B cell (primary cell): ENCODE results near the gene HDAC7. TPM values are rescaled to one million over a fixed set of nuclear protein-coding genes. Genes with fewer than 3 reads are reported as not detected.

ENCODE experiments used
- ATAC-seq: fragments of 200-7000 bp; cut with Tn5 transposase; one replicate; pipeline ENCODE4 v1.10.0; 2021; ENCODE audit warnings: low read depth, mild to moderate bottlenecking, moderate number of reproducible peaks, moderate library complexity
- CTCF ChIA-PET: fragments of 350-600 bp; sonication (Branson Sonifier 250); formaldehyde crosslinking; loops from one replicate; lab custom pipeline; 2021; ENCODE audit warnings: antibody characterized with exemption, inconsistent platforms; lab: Charles Lee
- POLR2A ChIA-PET: fragments of 350-600 bp; sonication (Branson Sonifier 250); formaldehyde crosslinking; loops from one replicate; lab custom pipeline; 2021; ENCODE audit warnings: antibody characterized with exemption; lab: Charles Lee
- DNase-seq: peaks from one replicate; pipeline ENCODE4 v3.0.0; 2013
- H2AFZ ChIP-seq: 2 replicates; pipeline ENCODE4 v1.6.1; 2012; ENCODE audit warnings: mild to moderate bottlenecking, low read depth, low read length; ENCODE audit not compliant: insufficient read depth, poor library complexity, severe bottlenecking
- H3K27ac ChIP-seq, 2 donors: 1 replicate in 1 of 2; 2 replicates in 1 of 2; pipeline ENCODE4 v1.5.1; 2012 to 2013; ENCODE audit warnings: low read length in 2 of 2, mild to moderate bottlenecking in 2 of 2, moderate library complexity in 1 of 2
- H3K27me3 ChIP-seq, 4 experiments: fragments of 200-600 bp in 1 of 4; sonication (generic) in 1 of 4; replicated peaks in 1 of 4; 1 replicate in 2 of 4; 2 replicates in 2 of 4; pipeline versions ENCODE4 v1.6.1 to v1.7.0; 2013 to 2016; ENCODE audit warnings: low read length in 3 of 4, mild to moderate bottlenecking in 2 of 4, mixed read lengths in 1 of 4, moderate library complexity in 1 of 4; ENCODE audit not compliant: insufficient read depth in 4 of 4, control insufficient read depth in 3 of 4; ENCODE audit errors: control extremely low read depth in 1 of 4
- H3K36me3 ChIP-seq, 2 experiments: replicated peaks in 1 of 2; 1 replicate in 1 of 2; 2 replicates in 1 of 2; pipeline versions ENCODE4 v1.6.1 to v1.7.1; 2013; ENCODE audit warnings: low read length in 1 of 2; ENCODE audit not compliant: insufficient read depth in 2 of 2, control insufficient read depth in 1 of 2; ENCODE audit errors: control extremely low read depth in 1 of 2, extremely low read depth in 1 of 2
- H3K4me1 ChIP-seq, 2 donors: fragments of 200-600 bp in 1 of 2; sonication (generic) in 1 of 2; 1 replicate in 1 of 2; 2 replicates in 1 of 2; pipeline versions ENCODE4 v1.5.1 to v1.6.1; 2013 to 2017; ENCODE audit warnings: low read length in 2 of 2; ENCODE audit not compliant: control insufficient read depth in 2 of 2, insufficient read depth in 2 of 2
- H3K4me2 ChIP-seq: replicated peaks from 2 replicates; pipeline ENCODE3; 2012; ENCODE audit warnings: mild to moderate bottlenecking, low read depth, low read length; ENCODE audit not compliant: poor library complexity, severe bottlenecking
- H3K4me3 ChIP-seq, 5 experiments: fragments of 200-600 bp in 1 of 5; sonication (generic) in 1 of 5; 1 replicate in 3 of 5; 2 replicates in 2 of 5; pipeline versions ENCODE4 v1.5.1 to v1.7.0; 2011 to 2016; ENCODE audit warnings: low read length in 4 of 5, mild to moderate bottlenecking in 4 of 5, low read depth in 2 of 5, control low read depth in 1 of 5, moderate library complexity in 1 of 5; ENCODE audit not compliant: insufficient read depth in 1 of 5; ENCODE audit errors: control extremely low read depth in 1 of 5, extremely low read depth in 1 of 5
- H3K79me2 ChIP-seq: fragments of 200-600 bp; sonication (generic); one replicate; pipeline ENCODE4 v1.6.0; 2016; ENCODE audit warnings: low read length; ENCODE audit not compliant: control insufficient read depth, insufficient read depth
- H3K9ac ChIP-seq: fragments of 200-600 bp; sonication (generic); 2 replicates; pipeline ENCODE4 v1.6.1; 2017; ENCODE audit warnings: mild to moderate bottlenecking, low read length, moderate library complexity
- H3K9me3 ChIP-seq, 3 donors: one replicate each; pipeline versions ENCODE4 v1.6.1 to v1.7.1; 2013; ENCODE audit warnings: low read length in 2 of 3; ENCODE audit not compliant: control insufficient read depth in 2 of 3, insufficient read depth in 1 of 3; ENCODE audit errors: control extremely low read depth in 1 of 3
- H4K20me1 ChIP-seq: 2 replicates; pipeline ENCODE4 v1.6.0; 2012; ENCODE audit warnings: mild to moderate bottlenecking, low read length; ENCODE audit not compliant: insufficient read depth, control insufficient read depth, poor library complexity, severe bottlenecking
- H3K27ac Mint-ChIP-seq: one replicate; pipeline ENCODE4 v1.8.0; 2021; ENCODE audit warnings: mixed read lengths
- H3K27me3 Mint-ChIP-seq: one replicate; pipeline ENCODE4 v1.8.0; 2021; ENCODE audit warnings: mixed read lengths
- H3K4me1 Mint-ChIP-seq: one replicate; pipeline ENCODE4 v1.8.0; 2021; ENCODE audit warnings: mixed read lengths
- H3K4me3 Mint-ChIP-seq: one replicate; pipeline ENCODE4 v1.8.0; 2021; ENCODE audit warnings: mixed read lengths
- H3K9me3 Mint-ChIP-seq: one replicate; pipeline ENCODE4 v1.8.0; 2022; ENCODE audit warnings: mixed read lengths; ENCODE audit not compliant: insufficient read depth
- EZH2 ChIP-seq: IDR thresholded peaks from 2 replicates; pipeline ENCODE4 v1.6.1; 2012; ENCODE audit warnings: borderline replicate concordance, low read depth, mild to moderate bottlenecking, moderate library complexity, low read length; ENCODE audit not compliant: insufficient read depth, poor library complexity, severe bottlenecking
- WGBS: methylation state at CpG from one replicate; pipeline ENCODE4 v1.1.5; 2013; ENCODE audit warnings: missing lambda C conversion rate; ENCODE audit not compliant: insufficient coverage; 5-methylcytosine and 5-hydroxymethylcytosine counted together
- intact Hi-C: fragments of 100-400 bp; cut with micrococcal nuclease; formaldehyde crosslinking; loops from one replicate; pipeline ENCODE4 v1.10.0; 2022
- polyA plus RNA-seq: library from polyadenylated mRNA; depleted of rRNA; stranded (reverse); fragments of >200 nt; gene quantifications from 2 replicates; pipeline ENCODE4 v1.2.3, GENCODE V29; 2012
- total RNA-seq, 2 donors: library from RNA; stranded (reverse); fragments of 120-200 nt in 1 of 2; gene quantifications; 1 replicate in 1 of 2; 2 replicates in 1 of 2; pipeline versions ENCODE4 v1.2.3 to v1.2.4, GENCODE V29; 2013 to 2022
- TF ChIP-seq, protein P1 (sequence below): fragments of 200-600 bp; IDR thresholded peaks from one replicate; pipeline ENCODE4 v1.8.0; 2022; ENCODE audit warnings: antibody characterized with exemption, mild to moderate bottlenecking

Gene HDAC7
- total and polyA plus RNA-seq, 2 donors (not counting 1 experiment from before 2014, with no cell fraction given) = 87.2 to 178 TPM

DNA sequence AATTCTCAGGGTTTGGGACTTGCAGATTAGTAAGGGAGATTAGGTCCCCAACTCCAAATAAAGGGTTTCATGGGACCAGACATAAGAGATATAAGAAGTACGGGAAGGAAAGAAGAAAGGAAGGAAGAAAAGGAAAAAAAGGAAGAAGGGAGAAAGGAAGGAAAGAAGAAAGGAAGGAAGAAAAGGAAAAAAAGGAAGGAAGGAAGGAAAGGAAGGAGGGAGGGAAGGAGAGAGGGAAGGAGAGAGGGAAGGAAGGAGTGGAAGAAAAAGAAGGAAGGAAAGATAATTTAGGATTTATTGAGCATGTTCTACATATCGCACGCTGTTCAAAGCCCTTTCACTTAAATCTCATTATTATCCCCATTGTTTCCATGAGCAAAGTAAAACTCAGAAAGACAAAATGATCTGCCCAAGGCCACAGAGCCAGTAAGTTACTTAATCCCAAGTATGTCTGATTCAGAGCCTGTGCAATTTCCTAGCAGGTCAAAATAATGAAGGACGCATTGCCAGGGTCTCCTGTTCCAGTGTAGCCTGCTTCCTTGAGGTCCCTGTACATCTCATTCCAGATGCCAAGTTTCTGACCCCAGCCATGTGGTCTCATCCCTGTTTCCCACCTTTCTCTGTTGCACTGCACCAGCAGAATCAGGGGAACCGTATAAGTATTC lies 3.9 kb upstream of the HDAC7 start:
- Mint-ChIP-seq H3K4me1 (peaks cover 46% of the 10 kb centered on the region), H3K4me3 (peak overlapping the region; percentile 34)
- intact Hi-C loops = no loop called here

DNA sequence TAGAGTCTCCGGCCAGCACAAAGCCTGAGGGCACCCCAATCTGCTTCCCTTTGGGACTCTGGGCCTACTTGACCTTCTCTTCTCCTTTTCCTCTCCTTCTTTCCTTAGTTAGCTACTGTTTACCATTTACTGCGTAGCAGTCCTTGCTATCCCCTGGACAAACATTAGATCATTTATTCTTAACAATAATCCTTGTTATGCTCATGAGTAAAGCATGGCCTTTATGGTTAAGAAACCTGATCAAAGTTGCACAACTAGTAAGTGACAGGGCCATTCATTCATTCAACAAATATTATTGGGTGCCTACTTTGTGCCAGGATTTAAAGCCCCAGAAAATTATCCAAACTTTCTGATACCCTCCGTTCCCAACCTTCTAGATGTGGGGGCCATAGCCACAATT lies 3.2 kb upstream of the HDAC7 start:
- Histone ChIP-seq H3K4me2 (no peak overlapping the region), H3K9me3 (no peaks in the 10 kb centered on the region), H4K20me1 (no peaks in the 10 kb centered on the region), H3K79me2 (peaks cover 24% of the 10 kb centered on the region), H3K4me3 (no peak overlapping the region), H3K4me1 (peaks cover 27 to 36% of the 10 kb centered on the region in 2 donors), H3K9ac (no peak overlapping the region), H2AFZ (no peak overlapping the region), H3K27me3 (no peaks in the 10 kb centered on the region), H3K27ac (no peak overlapping the region), H3K36me3 (no peaks in the 10 kb centered on the region)
- intact Hi-C loops = no loop called here
- TF ChIP-seq, protein P1, sequence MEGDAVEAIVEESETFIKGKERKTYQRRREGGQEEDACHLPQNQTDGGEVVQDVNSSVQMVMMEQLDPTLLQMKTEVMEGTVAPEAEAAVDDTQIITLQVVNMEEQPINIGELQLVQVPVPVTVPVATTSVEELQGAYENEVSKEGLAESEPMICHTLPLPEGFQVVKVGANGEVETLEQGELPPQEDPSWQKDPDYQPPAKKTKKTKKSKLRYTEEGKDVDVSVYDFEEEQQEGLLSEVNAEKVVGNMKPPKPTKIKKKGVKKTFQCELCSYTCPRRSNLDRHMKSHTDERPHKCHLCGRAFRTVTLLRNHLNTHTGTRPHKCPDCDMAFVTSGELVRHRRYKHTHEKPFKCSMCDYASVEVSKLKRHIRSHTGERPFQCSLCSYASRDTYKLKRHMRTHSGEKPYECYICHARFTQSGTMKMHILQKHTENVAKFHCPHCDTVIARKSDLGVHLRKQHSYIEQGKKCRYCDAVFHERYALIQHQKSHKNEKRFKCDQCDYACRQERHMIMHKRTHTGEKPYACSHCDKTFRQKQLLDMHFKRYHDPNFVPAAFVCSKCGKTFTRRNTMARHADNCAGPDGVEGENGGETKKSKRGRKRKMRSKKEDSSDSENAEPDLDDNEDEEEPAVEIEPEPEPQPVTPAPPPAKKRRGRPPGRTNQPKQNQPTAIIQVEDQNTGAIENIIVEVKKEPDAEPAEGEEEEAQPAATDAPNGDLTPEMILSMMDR = no peak
- no peak for TF ChIP-seq EZH2
- Mint-ChIP-seq H3K4me1 (peaks cover 51% of the 10 kb centered on the region), H3K27me3 (no peaks in the 10 kb centered on the region), H3K27ac (no peak overlapping the region), H3K9me3 (no peaks in the 10 kb centered on the region), H3K4me3 (no peak overlapping the region)
- POLR2A ChIA-PET = interaction anchor here (1.1 to 17.3 kb wide), 2 partner anchors 9 to 12 kb away, joined by 3 to 264 read pairs; no protein-coding TSS in a partner anchor
- CTCF ChIA-PET = interaction anchor here (1.3 to 38.8 kb wide), 5 partner anchors 10 to 56 kb away, joined by 3 to 1203 read pairs (median 52); no protein-coding TSS in a partner anchor
- 88% methylated on average over 2 of the region's 3 CpGs for WGBS
- no peak for ATAC-seq
- no peak for DNase-seq

More for the DNA sequence above, 3.9 kb upstream of the HDAC7 start:
- no peaks in the 10 kb centered on the region for H3K9me3 Mint-ChIP-seq
- H3K36me3 ChIP-seq = no peaks in the 10 kb centered on the region
- WGBS = 90% methylated on average over 4 of the region's 5 CpGs
- no peak overlapping the region for H3K27ac ChIP-seq
- no peak overlapping the region for H3K9ac ChIP-seq
- H3K27me3 ChIP-seq = no peaks in the 10 kb centered on the region
- TF ChIP-seq EZH2 = no peak
- TF ChIP-seq, protein P1 = no peak
- no peak overlapping the region for H3K4me3 ChIP-seq
- DNase-seq = no peak
- H4K20me1 ChIP-seq = no peaks in the 10 kb centered on the region
- H3K27me3 Mint-ChIP-seq = no peaks in the 10 kb centered on the region
- peaks cover 17% of the 10 kb centered on the region for H3K79me2 ChIP-seq
- ChIA-PET POLR2A (interaction anchor here (1.1 to 1.3 kb wide), 3 partner anchors 10 kb away, joined by 3 to 7 read pairs (median 4); no protein-coding TSS in a partner anchor), CTCF (interaction anchor here (1.1 to 38.8 kb wide), 8 partner anchors 10 to 57 kb away, joined by 3 to 1203 read pairs (median 8); no protein-coding TSS in a partner anchor)
- peaks cover 20 to 32% of the 10 kb centered on the region in 2 donors for H3K4me1 ChIP-seq
- peak overlapping the region; percentile 82 for H3K27ac Mint-ChIP-seq
- H2AFZ ChIP-seq = no peak overlapping the region
- no peak overlapping the region for H3K4me2 ChIP-seq
- no peaks in the 10 kb centered on the region for H3K9me3 ChIP-seq
- no peak for ATAC-seq
